GOT3 (cell line): ENCODE results near the gene CDHR2.

Source experiments
- DNase-seq: peaks from one replicate; lab custom pipeline; 2025; ENCODE audit warnings: mixed read lengths; lab: John Stamatoyannopoulos, UW

The CDHR2 gene, protein sequence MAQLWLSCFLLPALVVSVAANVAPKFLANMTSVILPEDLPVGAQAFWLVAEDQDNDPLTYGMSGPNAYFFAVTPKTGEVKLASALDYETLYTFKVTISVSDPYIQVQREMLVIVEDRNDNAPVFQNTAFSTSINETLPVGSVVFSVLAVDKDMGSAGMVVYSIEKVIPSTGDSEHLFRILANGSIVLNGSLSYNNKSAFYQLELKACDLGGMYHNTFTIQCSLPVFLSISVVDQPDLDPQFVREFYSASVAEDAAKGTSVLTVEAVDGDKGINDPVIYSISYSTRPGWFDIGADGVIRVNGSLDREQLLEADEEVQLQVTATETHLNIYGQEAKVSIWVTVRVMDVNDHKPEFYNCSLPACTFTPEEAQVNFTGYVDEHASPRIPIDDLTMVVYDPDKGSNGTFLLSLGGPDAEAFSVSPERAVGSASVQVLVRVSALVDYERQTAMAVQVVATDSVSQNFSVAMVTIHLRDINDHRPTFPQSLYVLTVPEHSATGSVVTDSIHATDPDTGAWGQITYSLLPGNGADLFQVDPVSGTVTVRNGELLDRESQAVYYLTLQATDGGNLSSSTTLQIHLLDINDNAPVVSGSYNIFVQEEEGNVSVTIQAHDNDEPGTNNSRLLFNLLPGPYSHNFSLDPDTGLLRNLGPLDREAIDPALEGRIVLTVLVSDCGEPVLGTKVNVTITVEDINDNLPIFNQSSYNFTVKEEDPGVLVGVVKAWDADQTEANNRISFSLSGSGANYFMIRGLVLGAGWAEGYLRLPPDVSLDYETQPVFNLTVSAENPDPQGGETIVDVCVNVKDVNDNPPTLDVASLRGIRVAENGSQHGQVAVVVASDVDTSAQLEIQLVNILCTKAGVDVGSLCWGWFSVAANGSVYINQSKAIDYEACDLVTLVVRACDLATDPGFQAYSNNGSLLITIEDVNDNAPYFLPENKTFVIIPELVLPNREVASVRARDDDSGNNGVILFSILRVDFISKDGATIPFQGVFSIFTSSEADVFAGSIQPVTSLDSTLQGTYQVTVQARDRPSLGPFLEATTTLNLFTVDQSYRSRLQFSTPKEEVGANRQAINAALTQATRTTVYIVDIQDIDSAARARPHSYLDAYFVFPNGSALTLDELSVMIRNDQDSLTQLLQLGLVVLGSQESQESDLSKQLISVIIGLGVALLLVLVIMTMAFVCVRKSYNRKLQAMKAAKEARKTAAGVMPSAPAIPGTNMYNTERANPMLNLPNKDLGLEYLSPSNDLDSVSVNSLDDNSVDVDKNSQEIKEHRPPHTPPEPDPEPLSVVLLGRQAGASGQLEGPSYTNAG (N-terminal part only)

DNA sequence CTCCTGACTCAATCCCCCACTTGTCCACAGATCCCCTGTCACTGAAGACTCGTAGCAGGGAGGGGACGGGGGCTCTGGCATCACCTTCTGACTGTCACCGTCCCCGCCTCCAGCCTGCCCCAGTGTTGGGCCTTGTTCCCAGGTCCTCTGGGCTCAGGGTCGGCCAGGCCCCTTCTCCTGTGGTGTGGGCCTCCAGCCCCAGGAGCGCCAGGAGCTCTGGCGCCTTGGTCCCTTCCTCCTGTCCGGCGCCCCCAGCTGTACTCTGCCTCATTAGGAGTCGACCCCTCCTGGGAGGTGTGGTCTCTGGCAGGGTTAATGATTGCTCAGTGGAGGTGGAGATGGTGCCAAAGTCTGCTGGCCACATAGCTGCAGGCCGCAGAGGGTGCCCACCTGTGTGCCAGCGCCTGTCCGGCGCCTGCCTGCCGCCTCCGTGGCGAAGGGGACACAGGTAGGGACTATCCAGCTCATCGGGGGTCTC is at the start of gene CDHR2:
Gene CDHR2, plus strand, starts transcription at position 376 of the 478 bp plus-strand sequence. CDS start 16,011 bp downstream, outside the sequence.
- DNase-seq, result no peak

DNA sequence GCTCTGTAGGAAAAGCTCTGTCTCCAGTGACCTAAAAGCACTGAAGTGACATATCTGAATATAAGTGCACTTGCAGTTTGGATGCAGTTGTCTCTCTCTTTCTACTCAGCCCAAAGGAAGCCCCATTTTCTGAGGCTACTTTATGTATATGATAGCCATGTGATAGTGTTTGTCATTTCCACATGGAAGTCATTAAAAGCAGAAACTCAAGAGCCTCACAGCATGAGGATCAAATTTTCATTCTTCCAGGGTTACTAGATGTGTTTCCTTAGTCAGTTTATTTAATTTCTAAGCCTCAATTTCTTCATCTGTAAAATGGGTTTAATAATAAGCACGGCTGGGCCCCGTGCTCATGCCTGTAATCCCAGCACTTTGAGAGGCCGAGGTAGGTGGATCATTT is 48.6 kb upstream of the CDHR2 start:
- no peak for DNase-seq

DNA sequence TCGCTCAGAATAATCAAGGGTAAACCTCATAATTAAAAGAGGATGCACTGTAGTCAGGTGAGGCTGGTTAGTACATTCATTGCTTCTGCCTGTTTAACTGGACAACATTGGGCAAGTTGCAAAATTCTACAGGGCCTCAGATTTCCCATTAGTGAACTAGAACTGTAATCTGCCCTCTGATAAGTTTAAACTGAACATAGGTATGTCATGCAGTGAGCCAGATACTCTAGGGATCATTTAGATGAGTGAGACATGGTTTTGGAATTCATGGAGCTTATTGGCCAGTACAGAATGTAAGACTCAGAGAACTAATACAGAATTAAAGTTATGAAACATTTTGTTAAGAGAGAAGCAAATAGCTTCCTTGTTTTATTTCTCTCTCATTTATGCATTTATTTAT is 47.8 kb upstream of the CDHR2 start:
- no peak for DNase-seq

DNA sequence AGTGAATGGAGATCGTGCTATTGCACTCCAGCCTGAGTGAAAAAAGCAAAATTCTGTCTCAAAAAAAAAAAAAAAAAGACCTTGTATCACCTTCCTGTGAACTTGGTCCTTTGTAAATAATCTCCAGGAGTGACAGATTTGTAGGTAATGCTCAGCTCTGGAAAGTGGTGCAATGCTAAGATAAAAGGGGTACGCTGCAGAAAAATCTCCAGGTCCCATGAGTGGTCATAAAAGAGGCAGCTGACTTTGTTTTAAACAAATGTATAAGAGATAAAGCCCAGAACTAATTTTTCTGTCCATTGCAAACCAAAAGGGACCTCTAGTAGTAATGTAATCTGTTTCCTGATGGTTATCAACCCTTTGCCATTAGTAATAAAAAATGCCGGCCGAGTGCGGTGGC is 45.6 kb upstream of the CDHR2 start:
- DNase-seq, result no peak

DNA sequence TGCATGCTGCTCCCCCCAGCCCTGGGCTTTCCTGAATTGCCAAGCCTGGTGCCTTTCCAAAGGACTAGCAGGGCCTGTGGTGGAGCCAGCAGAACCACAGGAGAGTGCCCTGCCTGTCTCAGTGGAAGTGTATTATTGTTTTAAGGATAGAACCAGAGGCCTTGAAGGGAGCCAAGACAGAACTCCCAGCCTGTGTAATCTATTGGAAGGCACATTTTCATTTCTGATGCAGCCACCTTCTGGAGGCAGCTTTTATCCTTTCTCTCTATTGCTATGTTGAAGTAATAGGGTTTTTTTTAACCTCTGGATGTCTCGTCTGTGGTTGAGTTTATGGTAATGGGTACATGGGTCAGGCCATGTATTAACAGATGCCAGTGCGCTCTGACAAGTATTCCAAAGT is 41.2 kb upstream of the CDHR2 start:
- no peak for DNase-seq

DNA sequence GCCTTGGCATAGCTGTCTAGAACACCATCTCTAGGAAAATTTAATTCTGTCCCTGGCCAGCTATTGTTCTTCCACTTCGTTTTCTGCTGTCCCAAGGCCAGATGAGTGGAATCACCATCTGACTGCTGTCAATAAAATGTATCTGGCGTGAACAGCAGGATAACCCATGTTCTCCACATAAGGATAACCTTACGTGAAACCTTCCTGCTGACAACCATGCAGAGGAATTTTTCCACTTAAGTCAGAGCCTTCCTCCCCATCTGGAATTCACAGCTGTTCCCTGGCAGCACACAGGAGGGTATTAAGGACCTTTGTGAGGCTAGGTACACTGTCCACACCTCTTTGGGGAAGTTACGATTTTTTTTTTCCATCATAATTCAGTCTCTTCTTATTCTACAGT is 40.5 kb upstream of the CDHR2 start:
- no peak for DNase-seq

DNA sequence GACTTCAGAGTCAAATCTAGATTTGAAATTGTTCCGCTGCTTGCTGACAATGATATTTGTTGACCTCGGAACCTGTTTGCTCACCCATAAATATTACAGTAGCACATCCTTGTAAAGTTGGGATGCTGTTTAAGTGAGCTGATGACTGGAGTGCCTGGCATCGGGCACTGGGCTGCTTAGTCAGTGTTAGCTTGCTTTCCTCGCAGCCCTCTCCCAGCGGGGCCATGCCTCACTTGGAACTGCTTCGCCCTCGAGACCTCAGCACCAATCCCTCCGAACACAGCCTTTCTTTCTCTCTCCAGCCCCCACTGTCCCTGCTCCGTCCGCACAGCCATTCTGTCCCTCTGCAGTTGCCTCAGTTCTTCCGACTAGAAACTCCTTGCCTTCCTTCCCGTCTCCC is 35.4 kb upstream of the CDHR2 start:
- DNase-seq, result no peak

DNA sequence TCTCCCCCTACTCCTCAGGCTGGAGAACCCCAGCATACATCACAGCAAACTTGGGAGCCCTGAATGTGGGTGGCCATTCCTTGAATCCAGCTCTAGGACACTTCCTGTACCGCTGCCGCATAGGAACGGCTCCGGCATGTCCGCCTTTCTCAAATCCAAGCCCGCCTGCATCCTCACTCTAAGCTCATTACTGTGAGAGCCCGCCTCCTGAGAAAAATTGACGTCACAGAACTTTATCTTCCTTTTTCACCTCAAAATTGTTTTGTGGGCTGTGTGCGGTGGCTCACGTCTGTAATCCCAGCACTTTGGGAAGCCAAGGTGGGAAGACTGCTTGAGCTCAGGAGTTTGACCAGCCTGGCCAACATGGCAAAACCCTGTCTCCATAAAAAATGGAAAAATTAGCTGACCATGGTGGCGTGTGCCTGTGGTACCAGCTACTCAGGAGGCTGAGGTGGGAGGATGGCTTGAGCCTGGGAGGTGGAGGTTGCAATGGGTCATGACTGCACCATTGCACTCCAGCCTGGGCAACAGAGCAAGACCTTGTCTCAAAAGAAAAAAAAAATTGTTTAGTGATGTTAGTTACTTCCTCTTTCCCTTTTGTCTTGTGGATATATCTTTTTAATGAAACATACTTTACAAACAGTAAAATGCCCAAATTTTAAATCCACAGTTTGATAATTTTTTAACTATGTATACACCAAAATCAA is 34.7 kb upstream of the CDHR2 start:
- DNase-seq, result no peak

DNA sequence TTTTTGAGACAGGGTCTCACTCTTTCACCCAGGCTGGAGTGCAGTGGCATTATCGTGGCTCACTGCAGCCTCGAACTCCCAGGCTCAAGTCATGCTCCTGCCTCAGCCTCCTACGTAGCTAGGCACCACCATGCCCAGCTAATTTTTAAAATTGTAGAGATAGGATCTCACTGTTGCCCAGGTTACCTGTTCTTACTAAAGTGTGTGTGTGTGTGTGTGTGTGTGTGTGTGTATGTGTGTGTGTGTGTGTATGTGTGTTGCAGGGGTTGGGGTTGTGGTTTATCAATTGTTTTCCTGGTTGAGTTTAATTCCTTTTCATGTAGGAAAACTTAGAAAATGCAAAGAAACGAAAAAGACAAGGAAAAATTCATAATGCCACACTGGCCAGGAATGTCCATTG is 33.7 kb upstream of the CDHR2 start:
- no peak for DNase-seq

DNA sequence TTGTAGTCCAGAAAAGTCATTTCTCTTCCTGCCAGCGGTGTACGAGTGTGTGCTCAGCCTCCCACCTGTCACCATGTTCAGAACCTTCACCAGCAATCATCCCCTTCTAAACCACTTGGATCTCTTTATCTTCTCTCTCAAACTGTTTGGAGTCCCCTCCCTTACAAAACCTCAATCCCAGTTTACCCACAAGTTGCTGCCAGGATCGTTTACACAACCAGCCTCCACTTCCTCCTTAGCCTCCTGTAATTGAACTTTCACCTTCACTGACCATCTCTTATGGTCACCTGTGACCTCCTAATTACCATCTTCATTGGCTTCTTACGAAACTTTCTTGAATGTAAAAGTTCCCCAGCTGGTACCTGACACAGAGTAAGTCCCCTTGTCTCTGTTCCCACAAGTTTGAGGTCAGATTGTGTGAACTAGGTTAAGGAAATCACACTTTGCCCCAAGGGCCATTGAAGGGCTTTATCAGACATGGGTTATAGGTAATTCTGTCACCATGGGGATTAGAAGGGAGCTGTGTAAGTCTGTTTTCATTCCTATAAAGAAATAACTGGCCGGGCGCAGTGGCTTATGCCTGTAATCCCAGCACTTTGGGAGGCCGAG is 32.0 kb upstream of the CDHR2 start:
- DNase-seq, result no peak

DNA sequence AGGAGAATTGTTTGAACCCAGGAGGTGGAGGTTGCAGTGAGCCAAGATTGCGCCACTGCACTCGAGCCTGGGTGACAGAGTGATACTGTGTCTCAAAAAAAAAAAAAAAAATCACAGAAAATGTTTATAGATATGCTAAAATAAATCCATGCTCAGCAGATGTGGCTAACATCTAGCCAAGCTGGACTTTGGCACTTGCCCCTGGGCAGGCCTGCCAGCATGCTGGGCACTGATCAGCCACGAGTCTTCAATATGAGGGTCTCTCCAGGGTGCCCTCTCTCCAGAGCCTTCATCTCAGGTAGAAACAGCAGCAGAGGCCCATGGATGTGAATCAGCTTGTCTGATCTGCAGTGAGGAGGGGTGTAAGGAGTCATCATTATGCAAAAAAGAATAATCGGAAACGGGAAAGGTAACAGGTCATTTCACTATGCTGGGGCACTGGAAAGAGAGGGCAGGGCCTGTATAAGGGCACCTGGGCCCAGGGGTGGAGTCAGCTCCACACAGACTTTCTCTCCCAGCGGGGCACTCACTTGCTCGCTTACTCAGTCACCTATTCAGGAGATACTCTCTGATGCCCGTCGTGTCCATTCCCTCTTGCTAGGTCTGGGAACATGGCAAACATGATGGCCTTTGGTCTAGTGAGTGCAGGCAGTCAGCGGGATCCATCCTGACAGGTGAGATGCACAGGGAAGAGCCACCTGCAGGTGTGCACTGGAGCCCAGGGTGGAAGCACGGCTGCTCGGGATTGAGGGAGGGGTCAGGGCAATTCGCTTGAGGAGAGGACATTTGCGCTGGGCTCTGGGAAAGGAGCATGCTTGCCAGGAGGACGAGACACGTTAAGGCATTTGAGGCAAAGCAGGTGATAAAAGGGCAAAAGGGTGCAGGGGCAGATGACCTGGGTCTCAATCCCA is 29.1 kb upstream of the CDHR2 start:
- DNase-seq, result no peak

DNA sequence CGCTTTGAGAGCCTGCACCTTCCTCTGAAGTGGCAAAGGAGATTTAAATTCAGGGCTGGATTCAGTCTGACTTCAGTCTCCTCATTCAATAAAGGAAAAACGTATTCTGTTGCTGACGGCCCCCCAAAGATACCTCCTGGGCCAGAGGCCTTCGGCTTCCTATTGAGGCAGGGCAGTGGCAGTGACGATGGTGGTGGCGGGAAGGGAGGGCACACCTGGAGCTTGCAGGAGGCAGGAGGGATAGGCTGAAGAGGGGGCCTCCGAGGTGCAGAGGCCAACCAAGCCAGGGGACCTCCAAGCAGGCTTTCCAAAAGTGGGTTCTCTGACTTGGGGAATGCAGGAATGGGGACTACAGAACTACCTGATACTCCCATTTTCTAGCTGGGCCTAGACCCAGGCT is 27.9 kb upstream of the CDHR2 start:
- DNase-seq, result no peak

DNA sequence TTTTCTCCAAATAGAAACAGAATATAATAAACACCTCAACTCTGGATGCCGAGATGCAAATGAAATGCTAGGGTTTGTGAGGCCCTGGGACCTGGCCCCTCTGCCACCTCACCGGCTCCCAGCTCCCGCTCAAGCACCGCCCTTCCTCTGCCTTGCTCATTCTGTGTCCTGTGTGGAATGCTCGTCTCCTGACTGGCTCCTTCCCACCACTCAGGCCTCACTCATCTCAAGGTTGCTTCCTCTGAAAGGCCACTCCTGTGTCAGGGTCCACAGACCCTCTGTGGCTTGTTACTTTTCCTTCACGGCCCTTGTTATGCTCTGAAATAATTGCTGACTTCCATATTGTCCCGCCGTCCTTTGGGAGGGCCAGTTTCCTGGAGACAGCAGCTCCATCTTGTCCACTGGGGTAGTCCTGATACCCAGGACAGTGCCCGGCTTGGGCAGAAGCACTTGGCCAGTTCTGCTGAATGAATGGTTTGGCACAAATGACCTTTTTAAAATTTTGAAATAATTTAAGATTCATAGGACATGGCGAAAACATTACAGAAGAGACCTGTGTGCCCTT is 27.4 kb upstream of the CDHR2 start:
- no peak for DNase-seq

DNA sequence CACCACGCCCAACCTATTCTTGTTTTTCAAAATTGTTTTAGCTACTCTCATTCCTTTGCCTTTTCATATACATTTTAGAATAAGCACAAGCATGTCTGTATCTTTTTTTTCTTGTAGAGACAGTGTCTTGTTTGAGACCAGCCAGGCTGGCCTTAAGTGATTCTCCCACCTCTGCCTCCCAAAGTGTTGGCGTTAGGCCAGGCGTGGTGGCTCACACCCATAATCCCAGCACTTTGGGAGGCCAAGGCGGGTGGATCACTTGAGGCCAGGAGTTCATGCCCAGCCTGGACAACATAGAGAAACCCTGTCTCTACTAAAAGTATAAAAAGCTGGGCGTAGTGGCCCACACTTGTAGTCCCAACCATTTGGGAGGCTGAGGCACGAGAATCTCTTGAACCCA is 25.0 kb upstream of the CDHR2 start:
- DNase-seq, result no peak

DNA sequence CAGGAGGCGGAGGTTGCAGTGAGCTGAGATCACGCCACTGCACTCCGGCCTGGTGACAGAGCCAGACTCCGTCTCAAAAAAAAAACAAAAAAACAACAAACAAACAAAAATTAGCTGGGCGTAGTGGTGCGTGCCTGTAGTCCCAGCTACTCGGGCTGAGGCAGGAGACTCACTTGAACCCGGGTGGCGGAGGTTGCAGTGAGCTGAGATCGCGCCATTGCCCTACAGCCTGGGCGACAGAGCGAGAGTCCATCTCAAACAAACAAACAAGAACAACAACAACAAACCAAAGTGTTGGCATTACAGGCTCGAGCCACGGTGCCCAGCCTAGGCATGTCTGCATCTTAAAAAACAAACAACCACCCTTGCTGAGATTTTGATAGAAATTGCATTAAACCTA is 24.2 kb upstream of the CDHR2 start:
- DNase-seq, result no peak

DNA sequence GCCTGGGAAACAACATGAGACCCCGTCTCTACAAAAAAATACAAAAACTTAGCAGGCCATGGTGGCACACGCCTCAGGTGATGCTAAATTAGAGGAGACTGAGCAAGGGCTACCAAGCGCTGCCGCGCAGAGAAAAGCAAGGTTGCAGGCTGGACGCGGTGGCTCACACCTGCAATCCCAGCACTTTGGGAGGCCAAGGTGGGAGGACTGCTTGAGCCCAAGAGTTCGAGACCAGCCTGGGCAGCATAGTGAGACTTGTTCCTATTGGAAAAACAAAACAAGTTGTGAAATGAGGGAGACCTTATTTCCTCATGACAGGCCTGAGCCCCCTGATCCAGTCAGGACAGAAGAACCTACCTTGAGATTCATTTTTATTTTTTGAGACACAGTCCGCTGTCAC is 23.5 kb upstream of the CDHR2 start:
- DNase-seq, result no peak

DNA sequence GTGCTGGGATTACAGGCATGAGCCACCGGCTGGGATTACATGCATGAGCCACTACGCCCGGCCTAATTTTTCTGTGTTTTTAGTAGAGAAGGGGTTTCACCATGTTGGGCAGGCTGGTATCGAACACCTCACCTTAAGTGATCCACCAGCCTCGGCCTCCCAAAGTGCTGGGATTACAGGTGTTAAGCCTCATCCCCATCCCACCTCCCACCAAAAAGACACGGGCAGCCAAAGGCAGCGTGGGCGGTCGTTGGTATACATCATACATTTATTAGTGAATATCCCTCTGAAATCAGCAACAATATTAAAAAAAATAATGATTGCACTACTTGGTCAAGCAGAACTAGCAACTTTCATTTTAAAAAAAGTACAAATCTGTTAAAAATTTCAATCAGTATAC is 22.7 kb upstream of the CDHR2 start:
- no peak for DNase-seq

DNA sequence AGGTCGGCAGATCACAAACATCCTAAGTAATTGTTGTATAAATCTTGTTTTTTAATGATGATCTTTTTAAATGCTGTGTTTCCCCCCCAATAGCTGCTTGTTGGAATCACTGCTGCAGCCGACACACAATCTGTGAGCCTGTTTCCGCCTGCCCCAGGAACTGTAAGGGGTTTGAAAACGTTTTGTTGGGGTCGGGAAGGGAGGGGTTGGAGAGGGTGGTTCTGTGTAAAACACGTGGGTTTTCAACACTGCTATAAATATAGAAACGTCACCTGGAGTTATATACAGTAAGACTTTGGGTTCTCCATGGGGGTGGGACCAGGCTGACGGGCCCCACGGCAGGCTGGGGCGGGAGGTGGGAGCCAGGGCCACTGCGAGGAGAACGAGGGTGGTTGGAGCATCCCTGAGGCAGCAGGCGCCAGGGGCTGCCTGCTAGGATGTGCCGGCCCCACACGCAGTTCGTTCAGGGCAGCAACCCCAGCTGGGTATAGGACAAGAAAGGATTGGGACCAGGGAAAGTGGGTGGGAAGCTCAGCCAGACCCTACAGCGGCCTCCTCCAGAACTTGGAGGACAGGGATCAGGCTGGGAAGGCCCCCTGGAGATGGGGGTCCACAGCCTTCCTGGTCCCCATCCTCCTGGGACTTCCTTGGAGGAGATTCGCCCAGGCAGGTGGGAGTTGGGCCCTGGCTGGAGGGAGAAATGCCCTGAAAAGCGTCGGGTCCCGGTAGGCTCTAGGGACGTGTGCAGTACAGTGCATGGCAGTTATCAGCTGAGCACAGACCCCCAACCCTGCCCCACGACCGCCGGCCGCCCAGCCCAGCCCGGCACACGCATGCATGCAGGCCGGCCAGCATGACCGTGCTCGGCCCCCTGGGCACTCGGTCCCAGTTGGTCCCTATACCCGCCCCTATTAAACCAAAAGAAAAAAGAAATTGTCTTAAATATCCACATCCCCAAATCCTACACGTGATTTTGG is 21.6 kb upstream of the CDHR2 start:
- no peak for DNase-seq
